Measurements from ENCODE around the gene PLOD3.

The PLOD3 gene

GRCh38 chr7:101222275-101222830 is 5.0 kb upstream of the PLOD3 start:
- Histone ChIP-seq H3K4me1 (ENCODE audit: insufficient read depth, low read length) (no peaks in the 10 kb centered on the region), H3K27ac (ENCODE audit: low read length) (no peak overlapping the region), H3K9ac (ENCODE audit: low read depth, low read length) (no peak overlapping the region), H3K4me3 (ENCODE audit: low read length) (no peak overlapping the region), H3K9me3 (ENCODE audit: insufficient read depth, low read depth, low read length) (no peaks in the 10 kb centered on the region), H3K36me3 (ENCODE audit: insufficient read depth, low read depth, low read length) (peaks cover 20% of the 10 kb centered on the region), H3K27me3 (ENCODE audit: insufficient read depth, low read length) (no peaks in the 10 kb centered on the region)

DNA sequence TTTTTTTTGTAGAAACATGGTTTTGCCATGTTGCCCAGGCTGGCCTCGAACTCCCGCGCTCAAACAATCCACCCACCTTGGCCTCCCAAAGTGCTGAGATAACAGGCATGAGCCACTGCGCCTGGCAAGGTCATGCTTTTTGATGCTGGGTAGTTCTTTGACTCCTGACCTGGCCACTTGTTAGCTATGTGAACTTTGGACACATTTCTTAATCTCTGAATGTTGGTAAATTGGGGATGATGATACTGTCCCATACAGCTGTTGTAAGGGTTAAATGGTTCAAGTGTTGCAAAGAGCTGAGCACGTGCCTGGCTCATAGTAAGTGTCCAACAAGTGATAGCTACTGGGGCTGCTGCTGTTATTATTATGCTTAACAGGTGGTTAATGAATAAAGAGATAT is 2.9 kb upstream of the PLOD3 start:
- no peak overlapping the region for H3K4me3 ChIP-seq (ENCODE audit: low read length)
- peaks cover 5% of the 10 kb centered on the region; the same call in 1 of the 2 replicates for H3K27me3 ChIP-seq (ENCODE audit: insufficient read depth, low read length)
- H3K9ac ChIP-seq (ENCODE audit: low read depth, low read length): no peak overlapping the region
- H3K27ac ChIP-seq (ENCODE audit: low read length): no peak overlapping the region
- peaks cover 16% of the 10 kb centered on the region for H3K36me3 ChIP-seq (ENCODE audit: insufficient read depth, low read depth, low read length)
- no peaks in the 10 kb centered on the region for H3K9me3 ChIP-seq (ENCODE audit: insufficient read depth, low read depth, low read length)
- H3K4me1 ChIP-seq (ENCODE audit: insufficient read depth, low read length): no peaks in the 10 kb centered on the region; the same call in 1 of the 2 replicates

DNA sequence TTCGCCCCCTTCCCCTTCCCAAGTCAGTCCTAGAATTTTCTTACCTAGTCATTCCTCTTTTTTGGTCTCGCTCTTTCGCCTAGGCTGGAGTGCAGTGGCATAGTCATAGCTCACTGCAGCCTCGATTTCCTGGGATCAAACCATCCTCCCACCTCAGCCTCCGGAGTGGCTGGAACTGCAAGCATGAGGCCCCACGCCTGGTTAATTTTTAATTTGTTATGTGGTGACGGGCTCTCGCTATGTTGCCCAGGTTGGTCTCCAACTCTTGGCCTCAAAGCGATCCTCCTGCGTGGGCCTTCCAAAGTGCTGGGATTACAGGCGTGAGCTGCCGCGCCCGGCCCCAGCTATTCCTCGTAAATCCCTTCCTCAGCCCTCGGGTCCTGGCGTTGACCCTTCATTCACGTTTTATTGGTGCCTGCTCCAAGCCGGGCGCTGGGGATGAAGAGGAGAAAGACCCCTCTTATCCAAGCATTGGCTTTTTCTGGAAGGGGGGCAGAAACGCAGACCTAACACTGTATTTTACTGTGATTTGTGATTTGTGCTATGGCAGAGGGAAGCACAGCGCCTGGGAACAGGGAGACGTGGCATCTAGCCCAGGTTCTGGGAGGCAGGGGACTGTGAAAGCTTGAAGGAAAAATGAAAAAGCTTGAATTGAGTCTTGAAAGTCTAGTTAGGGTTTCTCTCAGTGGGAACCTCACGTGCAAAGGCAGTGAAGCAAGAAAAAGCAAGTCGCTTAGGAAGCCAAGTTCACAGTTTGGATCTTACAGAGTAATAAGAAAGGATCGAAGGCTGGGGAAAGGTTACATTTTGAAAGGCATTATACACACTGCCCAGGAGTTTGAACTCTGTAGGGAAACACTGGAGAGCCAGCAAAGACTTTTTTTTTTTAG is 1.1 kb upstream of the PLOD3 start:
- peaks cover 3% of the 10 kb centered on the region; the same call in 1 of the 2 replicates for H3K36me3 ChIP-seq (ENCODE audit: insufficient read depth, low read depth, low read length)
- H3K9ac ChIP-seq (ENCODE audit: low read depth, low read length): peak overlapping the region; percentile 79
- H3K27ac ChIP-seq (ENCODE audit: low read length): no peak overlapping the region
- no peaks in the 10 kb centered on the region; the same call in 1 of the 2 replicates for H3K4me1 ChIP-seq (ENCODE audit: insufficient read depth, low read length)
- peak overlapping the region; percentile 90 for H3K4me3 ChIP-seq (ENCODE audit: low read length)
- peaks cover 5% of the 10 kb centered on the region; the same call in 1 of the 2 replicates for H3K27me3 ChIP-seq (ENCODE audit: insufficient read depth, low read length)
- H3K9me3 ChIP-seq (ENCODE audit: insufficient read depth, low read depth, low read length): no peaks in the 10 kb centered on the region

GRCh38 chr7:101216860-101217387 is 457 bp downstream of the PLOD3 start:
- H3K27me3 ChIP-seq (ENCODE audit: insufficient read depth, low read length): peaks cover 5% of the 10 kb centered on the region; the same call in 1 of the 2 replicates
- H3K4me1 ChIP-seq (ENCODE audit: insufficient read depth, low read length): no peaks in the 10 kb centered on the region; the same call in 1 of the 2 replicates
- H3K36me3 ChIP-seq (ENCODE audit: insufficient read depth, low read depth, low read length): no peaks in the 10 kb centered on the region
- no peak overlapping the region for H3K27ac ChIP-seq (ENCODE audit: low read length)
- peak overlapping the region; percentile 90 for H3K4me3 ChIP-seq (ENCODE audit: low read length)
- H3K9ac ChIP-seq (ENCODE audit: low read depth, low read length): peak overlapping the region; percentile 70; the same call in 1 of the 2 replicates
- no peaks in the 10 kb centered on the region for H3K9me3 ChIP-seq (ENCODE audit: insufficient read depth, low read depth, low read length)

- Histone ChIP-seq H3K27ac (ENCODE audit: low read length) (no peak overlapping the region), H3K4me3 (ENCODE audit: low read length) (peak overlapping the region; percentile 90), H3K27me3 (ENCODE audit: insufficient read depth, low read length) (peaks cover 5% of the 10 kb centered on the region; the same call in 1 of the 2 replicates), H3K4me1 (ENCODE audit: insufficient read depth, low read length) (no peaks in the 10 kb centered on the region; the same call in 1 of the 2 replicates), H3K9ac (ENCODE audit: low read depth, low read length) (peak overlapping the region; percentile 70; the same call in 1 of the 2 replicates), H3K36me3 (ENCODE audit: insufficient read depth, low read depth, low read length) (no peaks in the 10 kb centered on the region; the same call in 1 of the 2 replicates), H3K9me3 (ENCODE audit: insufficient read depth, low read depth, low read length) (no peaks in the 10 kb centered on the region)
Measured at GRCh38 chr7:101216001-101216859, 1.2 kb downstream of the PLOD3 start.

DNA sequence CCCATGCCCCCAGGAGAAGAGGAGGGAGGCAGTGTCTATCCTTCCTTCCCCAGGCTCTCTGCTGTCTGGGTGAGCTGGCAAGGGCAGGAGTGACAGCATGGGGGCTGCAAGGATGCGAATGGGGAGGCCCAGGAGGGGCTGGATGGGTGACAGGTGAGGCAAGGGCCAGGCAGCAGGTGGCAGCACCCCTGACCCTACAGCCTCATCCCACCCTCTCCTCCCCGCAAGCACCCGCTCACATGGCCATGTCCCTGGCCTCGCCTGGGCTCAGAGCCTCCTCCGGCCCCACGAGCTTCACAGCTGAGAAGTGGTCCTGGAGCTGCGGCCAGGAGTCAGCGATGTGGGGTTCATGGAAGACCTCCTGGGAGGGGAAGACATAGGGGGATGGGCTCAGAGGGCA is 5.4 kb downstream of the PLOD3 start:
- H3K27ac ChIP-seq (ENCODE audit: low read length): no peak overlapping the region
- H3K9ac ChIP-seq (ENCODE audit: low read depth, low read length): no peak overlapping the region
- peaks cover 10% of the 10 kb centered on the region for H3K36me3 ChIP-seq (ENCODE audit: insufficient read depth, low read depth, low read length)
- H3K9me3 ChIP-seq (ENCODE audit: insufficient read depth, low read depth, low read length): no peaks in the 10 kb centered on the region
- H3K27me3 ChIP-seq (ENCODE audit: insufficient read depth, low read length): peaks cover 5% of the 10 kb centered on the region; the same call in 1 of the 2 replicates
- H3K4me3 ChIP-seq (ENCODE audit: low read length): no peak overlapping the region
- H3K4me1 ChIP-seq (ENCODE audit: insufficient read depth, low read length): no peaks in the 10 kb centered on the region; the same call in 1 of the 2 replicates

- Histone ChIP-seq H3K4me3 (ENCODE audit: low read length) (no peak overlapping the region), H3K9ac (ENCODE audit: low read depth, low read length) (no peak overlapping the region), H3K27me3 (ENCODE audit: insufficient read depth, low read length) (peaks cover 3% of the 10 kb centered on the region; the same call in 1 of the 2 replicates), H3K9me3 (ENCODE audit: insufficient read depth, low read depth, low read length) (no peaks in the 10 kb centered on the region), H3K4me1 (ENCODE audit: insufficient read depth, low read length) (no peaks in the 10 kb centered on the region; the same call in 1 of the 2 replicates), H3K27ac (ENCODE audit: low read length) (no peak overlapping the region), H3K36me3 (ENCODE audit: insufficient read depth, low read depth, low read length) (peaks cover 10% of the 10 kb centered on the region)
Measured at GRCh38 chr7:101211501-101211900, 5.9 kb downstream of the PLOD3 start.

- no peaks in the 10 kb centered on the region for H3K9me3 ChIP-seq (ENCODE audit: insufficient read depth, low read depth, low read length)
- no peak overlapping the region for H3K4me3 ChIP-seq (ENCODE audit: low read length)
- H3K27ac ChIP-seq (ENCODE audit: low read length): no peak overlapping the region
- peaks cover 10% of the 10 kb centered on the region for H3K36me3 ChIP-seq (ENCODE audit: insufficient read depth, low read depth, low read length)
- H3K4me1 ChIP-seq (ENCODE audit: insufficient read depth, low read length): no peaks in the 10 kb centered on the region
- no peaks in the 10 kb centered on the region for H3K27me3 ChIP-seq (ENCODE audit: insufficient read depth, low read length)
- no peak overlapping the region for H3K9ac ChIP-seq (ENCODE audit: low read depth, low read length)
Measured at GRCh38 chr7:101210143-101210542, 7.2 kb downstream of the PLOD3 start.

DNA sequence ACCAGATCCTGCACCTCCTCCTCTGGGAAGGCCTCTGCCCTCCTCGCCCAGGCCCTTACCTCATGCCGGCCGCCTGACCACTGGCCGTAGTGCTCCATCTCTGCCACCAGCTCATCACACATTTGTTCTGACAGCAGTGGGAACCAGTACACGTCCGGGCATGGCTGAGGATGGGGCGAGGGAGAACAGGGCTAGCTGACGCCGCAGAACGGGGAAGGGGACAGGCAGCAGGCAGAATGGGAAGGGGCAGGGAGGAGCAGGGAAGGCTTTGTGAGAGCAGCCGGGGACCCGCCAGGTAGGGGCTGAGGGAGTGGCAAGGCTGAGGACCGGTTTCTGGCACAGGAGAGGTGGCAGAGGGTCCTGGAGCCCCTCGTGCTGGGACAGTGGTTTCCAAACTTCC is 8.6 kb downstream of the PLOD3 start:
- Histone ChIP-seq H3K9ac (ENCODE audit: low read depth, low read length) (no peak overlapping the region), H3K36me3 (ENCODE audit: insufficient read depth, low read depth, low read length) (peaks cover 10% of the 10 kb centered on the region), H3K27ac (ENCODE audit: low read length) (no peak overlapping the region)

DNA sequence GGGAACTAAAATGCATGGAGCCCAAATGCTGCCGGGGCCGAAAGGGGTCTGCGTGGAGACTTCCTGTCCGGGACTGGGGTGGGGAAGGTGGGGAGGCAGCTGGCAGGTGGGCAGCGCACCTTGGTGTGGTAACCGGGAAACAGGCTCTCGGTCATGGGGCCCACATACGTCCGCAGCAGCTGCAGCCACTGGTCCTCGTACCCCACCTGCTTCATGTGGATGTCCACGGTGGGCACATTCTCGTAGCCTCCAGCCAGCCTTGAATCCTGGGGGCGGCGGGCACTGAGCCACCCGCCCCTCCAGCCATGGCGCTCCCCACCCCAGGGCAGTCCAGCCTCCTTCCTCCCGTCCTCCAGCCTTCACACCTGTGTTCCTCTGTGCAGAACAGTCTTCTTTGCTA is 9.9 kb downstream of the PLOD3 start:
- Histone ChIP-seq H3K9ac (ENCODE audit: low read depth, low read length) (no peak overlapping the region), H3K27me3 (ENCODE audit: insufficient read depth, low read length) (peaks cover 14% of the 10 kb centered on the region; the same call in 1 of the 2 replicates), H3K9me3 (ENCODE audit: insufficient read depth, low read depth, low read length) (no peaks in the 10 kb centered on the region), H3K36me3 (ENCODE audit: insufficient read depth, low read depth, low read length) (peaks cover 10% of the 10 kb centered on the region), H3K4me1 (ENCODE audit: insufficient read depth, low read length) (no peaks in the 10 kb centered on the region), H3K4me3 (ENCODE audit: low read length) (no peak overlapping the region), H3K27ac (ENCODE audit: low read length) (no peak overlapping the region)

More for the DNA sequence above, 8.6 kb downstream of the PLOD3 start:
- Histone ChIP-seq H3K4me3 (ENCODE audit: low read length) (no peak overlapping the region), H3K9me3 (ENCODE audit: insufficient read depth, low read depth, low read length) (no peaks in the 10 kb centered on the region), H3K4me1 (ENCODE audit: insufficient read depth, low read length) (no peaks in the 10 kb centered on the region), H3K27me3 (ENCODE audit: insufficient read depth, low read length) (peaks cover 1% of the 10 kb centered on the region; the same call in 1 of the 2 replicates)

DNA sequence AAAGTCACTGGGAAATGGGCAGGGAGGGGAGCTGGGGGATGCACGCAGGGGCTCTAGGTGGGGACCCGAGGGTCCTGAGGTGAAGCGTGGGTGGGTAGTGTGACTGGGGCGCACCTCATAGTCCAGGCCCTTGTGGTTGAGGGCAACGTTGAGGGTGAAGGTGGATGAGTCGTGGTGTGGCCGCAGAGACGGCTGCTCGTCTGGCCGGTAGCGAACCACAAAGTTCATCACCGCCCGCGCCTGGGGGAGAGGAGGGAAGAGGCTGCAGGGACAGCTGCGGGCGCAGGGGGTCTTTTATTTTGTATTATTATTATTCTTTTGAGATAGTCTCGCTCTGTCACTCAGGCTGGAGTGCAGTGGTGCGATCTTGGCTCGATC is 10.7 kb downstream of the PLOD3 start:
- H3K4me1 ChIP-seq (ENCODE audit: insufficient read depth, low read length): no peaks in the 10 kb centered on the region
- H3K9ac ChIP-seq (ENCODE audit: low read depth, low read length): no peak overlapping the region
- peaks cover 10% of the 10 kb centered on the region for H3K36me3 ChIP-seq (ENCODE audit: insufficient read depth, low read depth, low read length)
- peaks cover 22% of the 10 kb centered on the region; the same call in 1 of the 2 replicates for H3K27me3 ChIP-seq (ENCODE audit: insufficient read depth, low read length)
- no peak overlapping the region for H3K4me3 ChIP-seq (ENCODE audit: low read length)
- H3K27ac ChIP-seq (ENCODE audit: low read length): no peak overlapping the region
- H3K9me3 ChIP-seq (ENCODE audit: insufficient read depth, low read depth, low read length): no peaks in the 10 kb centered on the region

Measured in iPS-20b (cell line).